ENCODE results near the gene CDKAL1.

GRCh38 chr6:21045135-21045700 is 511.0 kb downstream of the CDKAL1 start:
- TF ChIP-seq SPI1 (IDR thresholded peaks at IDR 0.05; ENCODE audit: low read depth, low read length) (no peak), POLR2AphosphoS5 (IDR thresholded peaks at IDR 0.05; ENCODE audit: low read depth, low read length) (no peak), POU2F2 (IDR thresholded peaks at IDR 0.05; ENCODE audit: low read depth, low read length) (no peak), POLR2A (IDR thresholded peaks at IDR 0.05; ENCODE audit: low read depth, low read length) (no peak)
